OCI-LY1 (cell line): ENCODE results near the gene SZRD1.

ENCODE experiments used
- H2AFZ ChIP-seq: fragments of 200-600 bp; sonication (generic), shearing (Covaris generic); 2 replicates; pipeline ENCODE4 v1.6.0; 2014; ENCODE audit warnings: antibody characterized with exemption, mild to moderate bottlenecking, low read length
- H3F3A ChIP-seq: fragments of 200-600 bp; sonication (generic), shearing (Covaris generic); 2 replicates; pipeline ENCODE4 v1.6.0; 2014; ENCODE audit warnings: mild to moderate bottlenecking, antibody characterized with exemption, low read length, moderate library complexity; ENCODE audit not compliant: insufficient read depth
- H3K27ac ChIP-seq: fragments of 200-600 bp; sonication (generic); 2 replicates; pipeline ENCODE4 v1.5.1; 2014; ENCODE audit warnings: low read length, mixed run types, mild to moderate bottlenecking, low read depth; ENCODE audit not compliant: poor library complexity, severe bottlenecking
- H3K27me3 ChIP-seq: fragments of 200-600 bp; sonication (generic); 2 replicates; pipeline ENCODE4 v1.6.0; 2014; ENCODE audit warnings: antibody characterized with exemption, mild to moderate bottlenecking, low read length, moderate library complexity; ENCODE audit not compliant: insufficient read depth
- H3K36me3 ChIP-seq: fragments of 200-600 bp; sonication (generic); 2 replicates; pipeline ENCODE4 v1.6.1; 2014; ENCODE audit warnings: mild to moderate bottlenecking, antibody characterized with exemption, low read length, moderate library complexity, mixed read lengths; ENCODE audit not compliant: insufficient read depth
- H3K4me1 ChIP-seq: fragments of 200-600 bp; sonication (generic); 2 replicates; pipeline ENCODE4 v1.5.1; 2014; ENCODE audit warnings: mild to moderate bottlenecking, low read length, moderate library complexity; ENCODE audit not compliant: insufficient read depth, severe bottlenecking
- H3K4me2 ChIP-seq: fragments of 200-600 bp; sonication (generic), shearing (Covaris generic); 2 replicates; pipeline ENCODE4 v1.6.1; 2014; ENCODE audit warnings: low read length
- H3K4me3 ChIP-seq: fragments of 200-600 bp; sonication (generic); 2 replicates; pipeline ENCODE4 v1.5.1; 2014; ENCODE audit warnings: low read length, low read depth, mild to moderate bottlenecking, mixed read lengths; ENCODE audit not compliant: poor library complexity, severe bottlenecking
- H3K79me2 ChIP-seq: fragments of 200-600 bp; shearing (Covaris generic); 2 replicates; pipeline ENCODE4 v1.6.1; 2016; ENCODE audit warnings: mixed run types, low read length, mixed read lengths; ENCODE audit not compliant: insufficient read depth
- H3K9ac ChIP-seq: fragments of 200-600 bp; sonication (generic), shearing (Covaris generic); 2 replicates; pipeline ENCODE4 v1.6.1; 2014; ENCODE audit warnings: mild to moderate bottlenecking, low read length, mixed read lengths
- H3K9me2 ChIP-seq: fragments of 200-600 bp; sonication (generic), shearing (Covaris generic); 2 replicates; pipeline ENCODE4 v1.6.1; 2014; ENCODE audit warnings: low read depth, mild to moderate bottlenecking, low read length, mixed read lengths
- H3K9me3 ChIP-seq: fragments of 200-600 bp; shearing (Covaris generic); 2 replicates; pipeline ENCODE4 v1.6.1; 2014; ENCODE audit warnings: low read length, mixed read lengths
- H4K20me1 ChIP-seq: fragments of 200-600 bp; sonication (generic), shearing (Covaris generic); 2 replicates; pipeline ENCODE4 v1.6.0; 2016; ENCODE audit warnings: mild to moderate bottlenecking, low read length; ENCODE audit not compliant: insufficient read depth
- CTCF ChIP-seq: fragments of 200-600 bp; sonication (generic), shearing (Covaris generic); IDR thresholded peaks from 2 replicates; pipeline ENCODE4 v1.5.1; 2017; ENCODE audit warnings: mild to moderate bottlenecking, antibody characterized with exemption, low read length, moderate library complexity, mixed read lengths
- EZH2 ChIP-seq: fragments of 200-600 bp; sonication (generic), shearing (Covaris generic); IDR thresholded peaks from 2 replicates; pipeline ENCODE4 v1.8.0; 2017; ENCODE audit warnings: borderline replicate concordance, mixed run types, mild to moderate bottlenecking, antibody characterized with exemption, low read length, moderate library complexity, mixed read lengths

Gene SZRD1

GRCh38 chr1:16425125-16426025 is 58.3 kb downstream of the SZRD1 start:
- no peak overlapping the region for H3K9ac ChIP-seq
- no peak overlapping the region for H2AFZ ChIP-seq
- no peak overlapping the region for H3K4me3 ChIP-seq
- no peaks in the 10 kb centered on the region for H3K36me3 ChIP-seq
- H4K20me1 ChIP-seq, result no peaks in the 10 kb centered on the region
- no peak overlapping the region for H3K4me2 ChIP-seq
- no peaks in the 10 kb centered on the region for H3F3A ChIP-seq
- no peaks in the 10 kb centered on the region for H3K9me3 ChIP-seq
- H3K27ac ChIP-seq, result no peak overlapping the region
- H3K9me2 ChIP-seq, result no peaks in the 10 kb centered on the region
- H3K79me2 ChIP-seq, result no peaks in the 10 kb centered on the region
- TF ChIP-seq CTCF, result no peak
- TF ChIP-seq EZH2, result no peak
- H3K4me1 ChIP-seq, result no peaks in the 10 kb centered on the region
- H3K27me3 ChIP-seq, result no peaks in the 10 kb centered on the region

- Histone ChIP-seq H3K9ac (no peak overlapping the region), H3K79me2 (no peaks in the 10 kb centered on the region), H3K36me3 (no peaks in the 10 kb centered on the region), H3K9me2 (no peaks in the 10 kb centered on the region), H3K4me3 (no peak overlapping the region), H3K9me3 (no peaks in the 10 kb centered on the region), H3F3A (no peaks in the 10 kb centered on the region), H2AFZ (no peak overlapping the region), H4K20me1 (no peaks in the 10 kb centered on the region), H3K27me3 (no peaks in the 10 kb centered on the region), H3K4me2 (no peak overlapping the region), H3K4me1 (peaks cover 9% of the 10 kb centered on the region), H3K27ac (no peak overlapping the region)
- TF ChIP-seq EZH2 (no peak), CTCF (no peak)
Measured at GRCh38 chr1:16430606-16431005, 63.6 kb downstream of the SZRD1 start.

GRCh38 chr1:16433030-16433429 is 66.0 kb downstream of the SZRD1 start:
- Histone ChIP-seq H3K36me3 (no peaks in the 10 kb centered on the region), H3K4me2 (peak overlapping the region; percentile 8; the same call in 1 of the 2 replicates), H3K9ac (no peak overlapping the region; the same call in 1 of the 2 replicates), H2AFZ (no peak overlapping the region), H3K4me1 (peaks cover 9% of the 10 kb centered on the region), H3K4me3 (no peak overlapping the region), H3K27me3 (no peaks in the 10 kb centered on the region), H3K27ac (no peak overlapping the region), H3K9me3 (no peaks in the 10 kb centered on the region), H4K20me1 (no peaks in the 10 kb centered on the region), H3F3A (no peaks in the 10 kb centered on the region), H3K9me2 (no peaks in the 10 kb centered on the region), H3K79me2 (no peaks in the 10 kb centered on the region)
- TF ChIP-seq CTCF (no peak), EZH2 (no peak)
